Measurements from ENCODE around the gene AUTS2. TPM values are rescaled to one million over a fixed set of nuclear protein-coding genes. Genes with fewer than 3 reads are reported as not detected.

Gene AUTS2
- total RNA-seq, 1 experiment from 2014 or later = 256 TPM

GRCh38 chr7:70066844-70067243 lies 468.6 kb downstream of the AUTS2 start:
- Histone ChIP-seq H2AFZ (ENCODE audit: low read length) (no peak overlapping the region), H3K4ac (ENCODE audit: low read depth, low read length) (no peak overlapping the region), H2BK15ac (ENCODE audit: low read depth, low read length) (no peak overlapping the region), H2BK120ac (ENCODE audit: low read depth, low read length, poor library complexity, severe bottlenecking) (no peak overlapping the region), H4K5ac (ENCODE audit: insufficient read length, low read depth, low read length) (no peak overlapping the region), H2BK20ac (ENCODE audit: low read depth, low read length, poor library complexity, severe bottlenecking) (no peak overlapping the region), H3K9ac (ENCODE audit: extremely low read depth, insufficient read length, low read length) (no peak overlapping the region), H3K23me2 (ENCODE audit: insufficient read length, low read depth, low read length, poor library complexity, severe bottlenecking) (no peaks in the 10 kb centered on the region), H3T11ph (ENCODE audit: low read length) (no peak overlapping the region), H3K4me1 (ENCODE audit: insufficient read depth, low read length) (no peaks in the 10 kb centered on the region), H2BK12ac (ENCODE audit: insufficient read length, low read depth, low read length) (no peak overlapping the region), H3K23ac (ENCODE audit: insufficient read length, low read depth, low read length) (no peak overlapping the region), H4K91ac (ENCODE audit: insufficient read length, low read depth, low read length) (no peak overlapping the region), H2BK5ac (ENCODE audit: insufficient read length, low read length) (no peak overlapping the region), H3K14ac (ENCODE audit: insufficient read depth, low read length) (no peak overlapping the region), H3K79me2 (ENCODE audit: insufficient read depth, low read length) (no peaks in the 10 kb centered on the region), H3K56ac (ENCODE audit: insufficient read length, low read depth, low read length) (no peak overlapping the region), H3K9me3 (ENCODE audit: control insufficient read depth, low read depth, low read length) (no peaks in the 10 kb centered on the region), H3K79me1 (ENCODE audit: insufficient read depth, low read depth, low read length, poor library complexity, severe bottlenecking) (no peaks in the 10 kb centered on the region), H3K27me3 (ENCODE audit: insufficient read depth, low read length) (no peaks in the 10 kb centered on the region), H3K18ac (ENCODE audit: insufficient read length, low read depth, low read length) (no peak overlapping the region), H4K8ac (replicated peaks; ENCODE audit: insufficient read length, low read depth, low read length) (no peak overlapping the region), H3K4me2 (ENCODE audit: insufficient read depth, insufficient read length, low read length) (no peak overlapping the region), H2AK5ac (ENCODE audit: insufficient read length, low read length) (no peak overlapping the region), H3K27ac (ENCODE audit: insufficient read length, low read depth, low read length) (no peak overlapping the region), H4K20me1 (ENCODE audit: control insufficient read depth, insufficient read depth, insufficient read length) (no peaks in the 10 kb centered on the region)
- Mint-ChIP-seq H3K4me1 (peaks cover 3 to 5% of the 10 kb centered on the region in 2 experiments; a peak in 1 of 4 replicates), H3K27me3 (ENCODE audit: low read depth) (no peaks in the 10 kb centered on the region), H3K36me3 (ENCODE audit: insufficient read depth in 1 of 3, low read depth in 3 of 3) (no peaks in the 10 kb centered on the region), H3K27ac (no peak overlapping the region), H3K9me3 (no peaks in the 10 kb centered on the region), H3K4me3 (no peak overlapping the region)
- DNase-seq = no peak
- TF ChIP-seq, protein P1, sequence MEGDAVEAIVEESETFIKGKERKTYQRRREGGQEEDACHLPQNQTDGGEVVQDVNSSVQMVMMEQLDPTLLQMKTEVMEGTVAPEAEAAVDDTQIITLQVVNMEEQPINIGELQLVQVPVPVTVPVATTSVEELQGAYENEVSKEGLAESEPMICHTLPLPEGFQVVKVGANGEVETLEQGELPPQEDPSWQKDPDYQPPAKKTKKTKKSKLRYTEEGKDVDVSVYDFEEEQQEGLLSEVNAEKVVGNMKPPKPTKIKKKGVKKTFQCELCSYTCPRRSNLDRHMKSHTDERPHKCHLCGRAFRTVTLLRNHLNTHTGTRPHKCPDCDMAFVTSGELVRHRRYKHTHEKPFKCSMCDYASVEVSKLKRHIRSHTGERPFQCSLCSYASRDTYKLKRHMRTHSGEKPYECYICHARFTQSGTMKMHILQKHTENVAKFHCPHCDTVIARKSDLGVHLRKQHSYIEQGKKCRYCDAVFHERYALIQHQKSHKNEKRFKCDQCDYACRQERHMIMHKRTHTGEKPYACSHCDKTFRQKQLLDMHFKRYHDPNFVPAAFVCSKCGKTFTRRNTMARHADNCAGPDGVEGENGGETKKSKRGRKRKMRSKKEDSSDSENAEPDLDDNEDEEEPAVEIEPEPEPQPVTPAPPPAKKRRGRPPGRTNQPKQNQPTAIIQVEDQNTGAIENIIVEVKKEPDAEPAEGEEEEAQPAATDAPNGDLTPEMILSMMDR (conservative IDR thresholded peaks at IDR 0.05) = no peak
- no CpG with 5 or more reads among the region's 2 CpGs for WGBS (ENCODE audit: extremely low coverage, insufficient read length, low lambda C conversion rate)

All from H9 (cell line).